GM12891 (cell line): ENCODE measurements around the gene CXCL3.

Experiments
- PAX5 ChIP-seq: IDR thresholded peaks from 2 replicates; pipeline ENCODE4 v1.6.1; 2011; ENCODE audit warnings: low read length, moderate library complexity, mild to moderate bottlenecking; ENCODE audit not compliant: insufficient read depth, severe bottlenecking
- POLR2A ChIP-seq: IDR thresholded peaks from 2 replicates; pipeline ENCODE4 v1.6.1; 2011; ENCODE audit warnings: low read depth, low read length, control low read depth
- POLR2AphosphoS5 ChIP-seq: IDR thresholded peaks from 2 replicates; pipeline ENCODE4 v1.6.1; 2011; ENCODE audit warnings: low read depth, low read length, control low read depth
- POU2F2 ChIP-seq: IDR thresholded peaks from 2 replicates; pipeline ENCODE4 v1.6.1; 2011; ENCODE audit warnings: low read depth, mild to moderate bottlenecking, control low read depth, low read length, moderate library complexity
- TAF1 ChIP-seq: IDR thresholded peaks from 2 replicates; pipeline ENCODE4 v1.6.1; 2011; ENCODE audit warnings: low read depth, low read length, control low read depth

DNA sequence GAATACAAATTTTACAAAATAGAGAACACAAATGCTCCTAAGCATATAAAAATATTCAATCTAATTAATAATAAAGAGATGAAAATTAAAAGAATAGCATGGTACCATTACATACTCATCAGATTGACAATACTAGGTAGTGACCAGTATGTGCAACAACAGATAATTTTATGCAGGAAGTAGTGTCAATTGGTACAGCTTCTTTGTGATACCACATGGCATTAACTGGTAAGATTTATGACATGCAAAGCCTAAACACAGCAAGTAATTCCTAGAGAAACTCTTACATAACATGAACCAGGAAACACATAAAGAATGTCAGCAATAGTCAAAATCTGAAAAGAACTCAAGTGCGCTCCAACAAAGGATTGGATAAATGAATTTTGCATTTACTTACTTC, 34.2 kb upstream of the CXCL3 start:
- TF ChIP-seq POLR2A, result no peak
- TF ChIP-seq POLR2AphosphoS5, result no peak
- TF ChIP-seq TAF1, result no peak
- TF ChIP-seq POU2F2, result no peak
- no peak for TF ChIP-seq PAX5
